Fibroblast of mammary gland (primary cell): ENCODE data around the gene ZRANB1.

Experiments used
- DNase-seq: peaks from one replicate; pipeline ENCODE4 v3.0.0-alpha.2; 2010; ENCODE audit warnings: low read depth
- H3K4me3 ChIP-seq: 2 replicates; pipeline ENCODE4 v1.5.1; 2011; ENCODE audit warnings: low read depth, mild to moderate bottlenecking, low read length, moderate library complexity; ENCODE audit not compliant: control insufficient read depth
- TF ChIP-seq, protein P1 (sequence below): conservative IDR thresholded peaks from 2 replicates; pipeline ENCODE4 v1.5.1; 2011; ENCODE audit warnings: low read depth, low read length, inconsistent platforms; ENCODE audit not compliant: control insufficient read depth, insufficient read depth

Gene ZRANB1

GRCh38 chr10:125011171-125011925 lies 69.4 kb downstream of the ZRANB1 start:
- H3K4me3 ChIP-seq, result no peak overlapping the region
- TF ChIP-seq, protein P1, sequence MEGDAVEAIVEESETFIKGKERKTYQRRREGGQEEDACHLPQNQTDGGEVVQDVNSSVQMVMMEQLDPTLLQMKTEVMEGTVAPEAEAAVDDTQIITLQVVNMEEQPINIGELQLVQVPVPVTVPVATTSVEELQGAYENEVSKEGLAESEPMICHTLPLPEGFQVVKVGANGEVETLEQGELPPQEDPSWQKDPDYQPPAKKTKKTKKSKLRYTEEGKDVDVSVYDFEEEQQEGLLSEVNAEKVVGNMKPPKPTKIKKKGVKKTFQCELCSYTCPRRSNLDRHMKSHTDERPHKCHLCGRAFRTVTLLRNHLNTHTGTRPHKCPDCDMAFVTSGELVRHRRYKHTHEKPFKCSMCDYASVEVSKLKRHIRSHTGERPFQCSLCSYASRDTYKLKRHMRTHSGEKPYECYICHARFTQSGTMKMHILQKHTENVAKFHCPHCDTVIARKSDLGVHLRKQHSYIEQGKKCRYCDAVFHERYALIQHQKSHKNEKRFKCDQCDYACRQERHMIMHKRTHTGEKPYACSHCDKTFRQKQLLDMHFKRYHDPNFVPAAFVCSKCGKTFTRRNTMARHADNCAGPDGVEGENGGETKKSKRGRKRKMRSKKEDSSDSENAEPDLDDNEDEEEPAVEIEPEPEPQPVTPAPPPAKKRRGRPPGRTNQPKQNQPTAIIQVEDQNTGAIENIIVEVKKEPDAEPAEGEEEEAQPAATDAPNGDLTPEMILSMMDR, result no peak
- DNase-seq, result no peak

GRCh38 chr10:125011926-125012705 lies 70.2 kb downstream of the ZRANB1 start:
- TF ChIP-seq, protein P1, result no peak
- DNase-seq, result no peak
- H3K4me3 ChIP-seq, result no peak overlapping the region

- H3K4me3 ChIP-seq, result no peak overlapping the region
- DNase-seq, result no peak
- TF ChIP-seq, protein P1, result no peak
Measured at GRCh38 chr10:125012851-125013528, 71.1 kb downstream of the ZRANB1 start.

DNA sequence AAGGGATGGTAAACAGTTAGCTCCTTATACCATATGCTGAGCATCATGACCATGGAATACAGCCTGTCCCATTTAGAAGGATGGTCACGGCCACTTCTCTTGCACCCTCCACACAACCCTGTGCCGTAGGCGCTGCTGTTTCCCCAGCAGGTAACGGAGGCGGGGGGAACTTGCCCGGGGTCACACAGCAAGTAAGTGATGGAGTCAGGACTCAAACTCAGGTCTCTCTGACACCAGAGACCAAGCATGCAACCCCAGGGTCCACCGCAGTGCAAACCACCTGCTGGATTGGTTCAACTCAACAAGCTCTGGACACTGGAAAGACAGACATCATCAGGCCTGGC lies 71.6 kb downstream of the ZRANB1 start:
- no peak overlapping the region for H3K4me3 ChIP-seq
- DNase-seq, result no peak
- TF ChIP-seq, protein P1, result no peak

DNA sequence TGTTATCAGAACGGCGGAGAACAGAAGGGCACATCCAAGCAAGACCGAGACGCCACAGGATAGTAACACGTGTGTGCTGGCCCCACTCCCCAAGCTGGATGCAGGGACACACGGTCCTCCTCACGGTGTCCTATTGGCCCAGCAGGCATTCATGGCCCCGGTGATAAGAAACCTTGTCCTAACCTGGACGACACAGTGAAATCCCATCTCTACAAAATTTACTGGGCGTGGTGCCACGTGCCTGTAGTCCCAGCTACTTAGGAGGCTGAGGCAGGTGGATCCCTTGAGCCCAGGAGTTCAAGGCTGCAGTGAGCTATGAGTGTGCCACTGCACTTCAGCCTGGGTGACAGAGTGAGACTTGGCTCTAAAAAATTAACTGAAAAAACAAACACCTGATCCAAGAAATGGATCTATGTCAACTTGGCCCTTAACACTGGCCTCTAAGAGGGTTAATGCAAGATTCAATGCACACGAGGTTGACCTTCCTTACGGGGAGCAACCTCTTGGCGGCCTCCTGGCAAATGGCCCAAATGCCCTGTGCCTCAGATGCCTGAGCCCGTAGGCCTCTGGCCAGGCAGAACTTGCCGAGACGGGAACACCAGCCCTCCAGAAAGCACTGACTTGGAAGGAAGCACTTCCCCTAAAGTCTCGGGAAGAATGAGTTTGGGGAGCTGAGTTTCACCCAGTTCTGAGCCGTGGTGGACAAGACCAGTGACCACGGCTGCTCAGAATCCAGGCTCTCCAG lies 72.3 kb downstream of the ZRANB1 start:
- H3K4me3 ChIP-seq, result no peak overlapping the region
- TF ChIP-seq, protein P1, result no peak
- no peak for DNase-seq

DNA sequence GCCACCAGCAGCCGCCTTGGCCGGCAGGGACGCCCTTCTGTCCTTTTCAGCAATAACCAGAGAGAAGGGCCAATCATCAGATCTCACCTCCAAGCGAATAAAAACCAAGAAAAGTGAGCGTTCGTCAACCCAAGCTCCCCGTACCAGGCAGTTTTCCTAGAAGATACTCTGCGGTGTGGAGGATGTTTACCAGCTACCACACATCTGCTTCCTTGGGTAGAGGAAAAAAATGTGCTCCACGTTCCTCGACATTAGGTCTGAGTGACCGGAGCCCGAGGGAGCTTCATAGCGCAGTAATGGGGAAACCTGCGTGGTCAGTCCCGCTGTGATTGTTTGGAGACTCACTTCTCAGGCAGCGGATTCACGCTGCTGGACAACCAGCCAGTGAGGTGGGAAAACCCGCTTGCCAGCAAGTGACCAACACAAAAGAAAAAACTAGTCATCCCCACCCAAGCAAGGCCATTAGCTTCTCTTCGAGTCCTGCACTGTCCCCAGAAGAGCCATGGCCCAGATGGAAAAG lies 73.0 kb downstream of the ZRANB1 start:
- TF ChIP-seq, protein P1, result no peak
- DNase-seq, result no peak
- H3K4me3 ChIP-seq, result no peak overlapping the region
